Right atrium auricular region (tissue), 2 donors: Measurements from ENCODE around the gene BIRC3. TPM values are rescaled to one million over a fixed set of nuclear protein-coding genes. Genes with fewer than 3 reads are reported as not detected.

Source experiments
- DNase-seq: peaks from one replicate; pipeline ENCODE4 v3.0.0-alpha.2; 2019; ENCODE audit warnings: low spot score
- H3K27ac ChIP-seq, 2 donors: fragments of 200-600 bp; sonication (generic); 1 replicate in 1 of 2; 2 replicates in 1 of 2; pipeline ENCODE4 v1.5.1; 2016 to 2019
- H3K27me3 ChIP-seq, 2 donors: fragments of 200-600 bp; sonication (generic); one replicate each; pipeline versions ENCODE4 v1.5.1 to v1.6.0; 2017 to 2019
- H3K36me3 ChIP-seq: fragments of 200-600 bp; sonication (generic); one replicate; pipeline ENCODE4 v1.5.1; 2016
- H3K4me1 ChIP-seq, 2 donors: fragments of 200-600 bp; sonication (generic); one replicate each; pipeline versions ENCODE4 v1.5.1 to v1.6.0; 2017 to 2019
- H3K4me3 ChIP-seq, 2 donors: fragments of 200-600 bp; sonication (generic); 1 replicate in 1 of 2; 2 replicates in 1 of 2; pipeline ENCODE4 v1.5.1; 2017 to 2019; ENCODE audit warnings: mild to moderate bottlenecking in 1 of 2, moderate library complexity in 1 of 2
- H3K9me3 ChIP-seq, 2 donors: fragments of 200-600 bp; sonication (generic); one replicate each; pipeline ENCODE4 v1.5.1; 2019
- total RNA-seq, 2 donors: library from RNA; depleted of rRNA; stranded (reverse); fragments of >200 nt; gene quantifications; one replicate each; pipeline ENCODE4 v1.1.0, GENCODE V29; 2016
- TF ChIP-seq, protein P1 (sequence below), 2 donors: fragments of 200-600 bp; sonication (generic); IDR thresholded peaks; one replicate each; pipeline ENCODE4 v1.5.1; 2019; ENCODE audit warnings: antibody characterized with exemption in 2 of 2

The BIRC3 gene
- total RNA-seq, 2 donors from 2014 or later = 3.6 to 9.1 TPM

DNA sequence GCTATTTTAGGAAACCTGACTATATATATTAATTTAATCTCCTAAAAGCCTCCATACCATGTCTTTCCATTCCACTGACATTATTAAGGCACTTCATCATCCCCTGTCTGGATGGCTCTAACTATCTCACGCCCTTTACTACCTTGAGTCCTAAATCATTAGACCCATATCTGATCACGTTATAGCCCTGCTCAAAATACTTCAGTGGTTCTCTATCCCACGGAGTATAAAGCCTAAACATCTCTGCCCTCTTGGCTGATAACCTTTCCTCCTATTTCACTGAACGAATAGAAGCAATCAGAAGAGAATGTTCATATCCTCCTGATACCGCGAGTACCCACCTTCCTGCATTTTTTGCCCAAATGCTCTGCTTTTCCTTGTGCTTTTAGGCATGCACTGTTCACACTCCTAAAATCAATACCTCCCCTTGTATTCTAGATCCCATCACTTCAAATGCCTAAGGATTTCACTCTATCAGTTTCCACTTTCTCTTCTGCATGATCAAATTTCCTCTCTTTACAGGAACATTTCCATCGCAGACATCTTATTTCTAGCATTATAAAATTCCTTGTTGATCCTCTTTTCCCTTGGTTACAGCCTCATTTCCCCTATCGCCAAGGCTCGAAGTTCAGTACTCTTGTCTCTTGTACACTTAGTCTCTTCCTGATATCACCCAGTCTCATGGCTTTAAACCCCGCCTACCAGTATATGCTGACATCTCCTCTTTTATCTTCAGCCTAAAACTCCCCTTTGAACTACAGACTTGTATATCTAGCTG is 45.0 kb upstream of the BIRC3 start:
- Histone ChIP-seq H3K9me3 (no peaks in the 10 kb centered on the region), H3K36me3 (no peaks in the 10 kb centered on the region), H3K27ac (no peak overlapping the region), H3K4me1 (peaks cover 0 to 11% of the 10 kb centered on the region in 2 donors), H3K4me3 (no peak overlapping the region), H3K27me3 (no peaks in the 10 kb centered on the region)
- DNase-seq = no peak
- TF ChIP-seq, protein P1, sequence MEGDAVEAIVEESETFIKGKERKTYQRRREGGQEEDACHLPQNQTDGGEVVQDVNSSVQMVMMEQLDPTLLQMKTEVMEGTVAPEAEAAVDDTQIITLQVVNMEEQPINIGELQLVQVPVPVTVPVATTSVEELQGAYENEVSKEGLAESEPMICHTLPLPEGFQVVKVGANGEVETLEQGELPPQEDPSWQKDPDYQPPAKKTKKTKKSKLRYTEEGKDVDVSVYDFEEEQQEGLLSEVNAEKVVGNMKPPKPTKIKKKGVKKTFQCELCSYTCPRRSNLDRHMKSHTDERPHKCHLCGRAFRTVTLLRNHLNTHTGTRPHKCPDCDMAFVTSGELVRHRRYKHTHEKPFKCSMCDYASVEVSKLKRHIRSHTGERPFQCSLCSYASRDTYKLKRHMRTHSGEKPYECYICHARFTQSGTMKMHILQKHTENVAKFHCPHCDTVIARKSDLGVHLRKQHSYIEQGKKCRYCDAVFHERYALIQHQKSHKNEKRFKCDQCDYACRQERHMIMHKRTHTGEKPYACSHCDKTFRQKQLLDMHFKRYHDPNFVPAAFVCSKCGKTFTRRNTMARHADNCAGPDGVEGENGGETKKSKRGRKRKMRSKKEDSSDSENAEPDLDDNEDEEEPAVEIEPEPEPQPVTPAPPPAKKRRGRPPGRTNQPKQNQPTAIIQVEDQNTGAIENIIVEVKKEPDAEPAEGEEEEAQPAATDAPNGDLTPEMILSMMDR (IDR thresholded peaks at IDR 0.05) = no peak

DNA sequence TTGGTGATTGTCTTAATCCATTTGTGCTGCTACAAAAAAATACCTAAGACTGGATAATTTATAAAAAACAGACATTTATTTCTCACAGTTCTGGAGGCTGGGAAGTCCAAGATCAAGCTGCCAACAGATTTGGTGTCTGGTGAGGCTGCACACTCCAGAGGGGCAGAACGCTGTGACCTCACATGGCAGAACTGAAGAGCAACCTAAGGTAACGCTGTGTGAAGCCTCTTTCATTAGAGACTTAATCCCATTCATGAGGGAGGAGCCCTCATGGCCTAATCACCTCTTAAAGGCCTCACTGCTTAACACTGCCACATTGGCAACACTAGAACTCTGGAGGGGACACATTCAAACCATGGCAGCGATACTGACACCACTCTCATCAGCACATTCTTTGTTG is 42.7 kb upstream of the BIRC3 start:
- TF ChIP-seq, protein P1 (IDR thresholded peaks at IDR 0.05) = no peak
- DNase-seq = no peak

DNA sequence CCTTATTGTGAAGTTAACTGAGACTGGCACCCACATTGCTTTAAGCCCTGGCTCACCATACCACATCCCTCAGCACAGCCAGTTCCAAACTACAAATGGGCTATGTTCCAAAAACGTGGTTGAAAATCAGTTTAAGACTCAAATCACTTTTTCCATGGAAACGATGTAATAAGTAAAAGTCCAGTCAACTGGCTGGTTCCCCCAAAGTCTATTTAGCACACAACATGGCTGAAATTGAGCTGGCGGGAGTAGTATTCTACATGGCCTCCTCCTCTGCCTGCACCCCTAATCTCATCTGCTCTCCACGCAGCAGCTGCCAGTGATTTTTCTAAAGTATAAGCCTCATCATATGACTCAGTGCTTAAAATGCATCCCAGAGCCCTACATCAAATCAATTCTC is 40.9 kb upstream of the BIRC3 start:
- Histone ChIP-seq H3K4me3 (no peak overlapping the region), H3K27me3 (no peaks in the 10 kb centered on the region), H3K4me1 (peaks cover 0 to 6% of the 10 kb centered on the region in 2 donors), H3K36me3 (no peaks in the 10 kb centered on the region), H3K27ac (no peak overlapping the region), H3K9me3 (no peaks in the 10 kb centered on the region)
- DNase-seq = no peak
- TF ChIP-seq, protein P1 (IDR thresholded peaks at IDR 0.05) = no peak

More for the DNA sequence above, 42.7 kb upstream of the BIRC3 start:
- Histone ChIP-seq H3K9me3 (no peaks in the 10 kb centered on the region), H3K4me1 (peaks cover 0 to 3% of the 10 kb centered on the region in 2 donors), H3K27ac (no peak overlapping the region), H3K4me3 (no peak overlapping the region), H3K36me3 (no peaks in the 10 kb centered on the region), H3K27me3 (no peaks in the 10 kb centered on the region)

DNA sequence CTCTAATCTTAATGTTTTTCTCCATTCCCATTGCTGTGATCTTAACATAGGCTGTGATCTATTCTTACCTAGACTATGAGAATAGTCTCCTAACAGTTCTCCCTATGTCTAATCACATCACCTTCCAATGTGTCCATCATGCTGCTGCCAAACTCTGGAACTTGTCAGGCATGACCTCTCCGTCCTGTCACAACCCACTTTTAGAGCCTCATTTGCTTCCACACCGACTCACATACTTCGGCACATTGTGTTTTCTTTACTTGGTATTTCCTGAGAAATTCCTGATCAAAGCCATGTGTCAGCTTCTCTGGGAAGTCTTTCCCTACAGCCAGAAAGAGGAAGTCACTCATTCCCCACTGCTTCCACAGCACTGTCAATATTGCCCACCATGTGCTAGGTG is 40.5 kb upstream of the BIRC3 start:
- no peaks in the 10 kb centered on the region for H3K36me3 ChIP-seq
- no peak overlapping the region for H3K27ac ChIP-seq
- H3K27me3 ChIP-seq = no peaks in the 10 kb centered on the region
- no peak for DNase-seq
- H3K9me3 ChIP-seq = no peaks in the 10 kb centered on the region
- TF ChIP-seq, protein P1 (IDR thresholded peaks at IDR 0.05) = no peak
- no peak overlapping the region for H3K4me3 ChIP-seq
- H3K4me1 ChIP-seq = peaks cover 0 to 6% of the 10 kb centered on the region in 2 donors

DNA sequence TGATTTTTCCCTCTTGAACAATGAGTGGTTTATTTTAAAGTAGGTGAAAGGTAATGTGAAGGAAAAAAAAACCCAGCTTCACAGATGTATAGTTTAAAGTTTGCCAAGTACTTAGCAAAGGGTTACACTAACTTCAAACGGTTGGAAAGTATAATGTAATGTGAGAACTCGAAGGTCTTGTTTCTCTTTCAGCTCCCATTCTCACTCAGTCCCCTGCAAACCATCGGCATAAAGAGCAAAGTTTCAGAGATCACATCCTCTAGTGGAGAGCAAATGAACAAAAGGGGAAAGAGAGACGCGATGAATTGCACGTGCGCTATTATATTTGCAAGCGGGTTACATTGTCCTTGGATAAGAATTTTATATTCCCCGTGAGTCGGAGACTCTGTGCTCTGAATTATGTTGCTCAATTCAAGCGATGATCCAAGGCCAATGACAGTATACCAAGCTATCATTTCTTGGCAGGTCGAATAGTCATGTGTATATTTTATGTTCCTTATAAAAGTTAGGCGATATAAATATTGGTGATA is 37.6 kb upstream of the BIRC3 start:
- no peaks in the 10 kb centered on the region for H3K27me3 ChIP-seq
- TF ChIP-seq, protein P1 (IDR thresholded peaks at IDR 0.05) = peak in 1 of 2 donors; percentile 18
- H3K36me3 ChIP-seq = no peaks in the 10 kb centered on the region
- H3K4me1 ChIP-seq = peaks cover 0 to 6% of the 10 kb centered on the region in 2 donors
- no peak for DNase-seq
- no peak overlapping the region for H3K4me3 ChIP-seq
- H3K9me3 ChIP-seq = no peaks in the 10 kb centered on the region
- no peak overlapping the region for H3K27ac ChIP-seq
